Measurements from ENCODE around the gene ADAMTSL3. TPM values are rescaled to one million over a fixed set of nuclear protein-coding genes. Genes with fewer than 3 reads are reported as not detected.

ADAMTSL3 gene
- total RNA-seq, 3 donors from 2014 or later = 2.2 to 52.1 (median 4.1) TPM

DNA sequence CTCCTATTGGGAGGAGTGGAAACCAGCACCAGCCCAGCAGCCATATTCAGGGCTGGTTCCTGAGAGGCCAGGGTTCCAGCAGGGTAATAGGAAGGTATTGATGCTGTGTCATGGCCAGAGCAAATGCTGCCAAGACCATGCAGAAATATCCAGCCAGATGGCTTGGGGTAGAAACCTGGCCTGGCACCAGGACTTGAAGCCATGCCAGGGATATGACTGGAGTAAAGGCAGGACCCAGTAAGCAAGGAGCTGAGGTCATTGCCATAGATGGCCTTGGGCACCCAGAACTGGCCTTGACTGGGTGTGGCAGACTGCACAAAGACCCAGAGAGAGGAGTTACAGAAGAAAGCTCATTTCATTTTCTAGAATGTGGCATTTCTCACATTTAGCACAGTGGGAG lies 324.1 kb downstream of the ADAMTSL3 start:
- Histone ChIP-seq H3K4me1 (ENCODE audit: low read depth) (no peaks in the 10 kb centered on the region), H3K36me3 (ENCODE audit: low read depth) (no peaks in the 10 kb centered on the region), H3K4me3 (no peak overlapping the region), H3K9me3 (no peaks in the 10 kb centered on the region)
- ATAC-seq = no peak
- intact Hi-C loops (cut with DNase I, micrococcal nuclease) = no loop called here
- TF ChIP-seq, protein P1, sequence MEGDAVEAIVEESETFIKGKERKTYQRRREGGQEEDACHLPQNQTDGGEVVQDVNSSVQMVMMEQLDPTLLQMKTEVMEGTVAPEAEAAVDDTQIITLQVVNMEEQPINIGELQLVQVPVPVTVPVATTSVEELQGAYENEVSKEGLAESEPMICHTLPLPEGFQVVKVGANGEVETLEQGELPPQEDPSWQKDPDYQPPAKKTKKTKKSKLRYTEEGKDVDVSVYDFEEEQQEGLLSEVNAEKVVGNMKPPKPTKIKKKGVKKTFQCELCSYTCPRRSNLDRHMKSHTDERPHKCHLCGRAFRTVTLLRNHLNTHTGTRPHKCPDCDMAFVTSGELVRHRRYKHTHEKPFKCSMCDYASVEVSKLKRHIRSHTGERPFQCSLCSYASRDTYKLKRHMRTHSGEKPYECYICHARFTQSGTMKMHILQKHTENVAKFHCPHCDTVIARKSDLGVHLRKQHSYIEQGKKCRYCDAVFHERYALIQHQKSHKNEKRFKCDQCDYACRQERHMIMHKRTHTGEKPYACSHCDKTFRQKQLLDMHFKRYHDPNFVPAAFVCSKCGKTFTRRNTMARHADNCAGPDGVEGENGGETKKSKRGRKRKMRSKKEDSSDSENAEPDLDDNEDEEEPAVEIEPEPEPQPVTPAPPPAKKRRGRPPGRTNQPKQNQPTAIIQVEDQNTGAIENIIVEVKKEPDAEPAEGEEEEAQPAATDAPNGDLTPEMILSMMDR (IDR thresholded peaks at IDR 0.05) = no peak
- DNase-seq = no peak

DNA sequence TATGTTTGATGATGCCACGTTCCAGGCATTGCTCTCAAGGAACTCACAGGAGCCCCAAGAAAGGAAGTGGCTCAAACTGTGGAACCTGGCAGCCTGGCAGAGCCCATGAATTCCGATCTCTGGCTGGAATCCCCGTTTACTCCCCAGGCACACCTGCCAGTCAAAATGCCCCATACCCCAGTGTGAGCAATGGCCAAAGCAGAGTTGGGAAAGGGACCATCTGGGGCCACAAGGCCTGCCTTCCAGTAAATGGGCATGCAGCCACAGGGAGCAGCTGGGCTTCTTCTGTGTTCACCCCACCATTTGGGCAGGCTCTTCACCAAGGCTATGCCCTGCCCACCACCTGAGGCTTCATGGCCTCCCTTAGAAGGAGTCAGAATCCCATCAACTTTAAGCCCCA lies 324.7 kb downstream of the ADAMTSL3 start:
- ATAC-seq (no peak), DNase-seq (no peak)
- TF ChIP-seq, protein P1 (IDR thresholded peaks at IDR 0.05) = no peak
- H3K4me1 ChIP-seq (ENCODE audit: low read depth) = no peaks in the 10 kb centered on the region
- no peaks in the 10 kb centered on the region for H3K9me3 ChIP-seq
- no peaks in the 10 kb centered on the region for H3K36me3 ChIP-seq (ENCODE audit: low read depth)
- intact Hi-C loops (cut with DNase I, micrococcal nuclease) = no loop called here
- no peak overlapping the region for H3K4me3 ChIP-seq

DNA sequence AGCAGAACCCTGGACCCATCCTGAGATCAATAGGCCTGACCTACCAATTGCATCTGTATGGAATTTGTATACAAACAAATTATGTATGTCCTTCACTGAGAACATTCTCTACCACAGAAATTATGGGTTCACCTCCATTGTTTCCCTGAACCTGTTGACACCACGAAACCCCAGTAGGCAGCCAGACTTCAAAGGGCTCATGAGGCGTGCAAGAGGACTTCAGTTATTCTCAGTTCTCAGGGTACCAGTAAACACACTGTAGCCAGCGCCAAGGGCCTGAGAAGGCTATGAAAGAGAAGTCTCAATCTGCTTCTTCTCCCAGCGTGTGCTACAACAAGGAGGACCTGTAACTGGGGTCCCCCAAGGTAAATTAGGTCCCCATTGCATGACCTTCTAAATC lies 326.7 kb downstream of the ADAMTSL3 start:
- no peak for ATAC-seq
- DNase-seq = no peak
- Histone ChIP-seq H3K9me3 (no peaks in the 10 kb centered on the region), H3K36me3 (ENCODE audit: low read depth) (no peaks in the 10 kb centered on the region), H3K4me3 (no peak overlapping the region), H3K4me1 (ENCODE audit: low read depth) (no peaks in the 10 kb centered on the region)
- intact Hi-C loops (cut with DNase I, micrococcal nuclease) = no loop called here
- TF ChIP-seq, protein P1 (IDR thresholded peaks at IDR 0.05) = no peak

DNA sequence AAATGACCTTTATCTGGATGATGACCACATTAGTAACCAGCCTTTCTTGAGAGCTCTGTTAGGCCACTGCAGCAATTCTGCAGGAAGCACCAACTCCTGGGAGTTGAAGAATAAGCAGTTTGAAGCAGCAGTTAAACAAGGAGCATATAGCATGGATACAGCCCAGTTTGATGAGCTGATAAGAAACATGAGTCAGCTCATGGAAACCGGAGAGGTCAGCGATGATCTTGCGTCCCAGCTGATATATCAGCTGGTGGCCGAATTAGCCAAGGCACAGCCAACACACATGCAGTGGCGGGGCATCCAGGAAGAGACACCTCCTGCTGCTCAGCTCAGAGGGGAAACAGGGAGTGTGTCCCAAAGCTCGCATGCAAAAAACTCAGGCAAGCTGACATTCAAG lies 328.8 kb downstream of the ADAMTSL3 start:
- TF ChIP-seq, protein P1 (IDR thresholded peaks at IDR 0.05) = no peak
- H3K4me3 ChIP-seq = no peak overlapping the region
- no peaks in the 10 kb centered on the region for H3K4me1 ChIP-seq (ENCODE audit: low read depth)
- DNase-seq = no peak
- H3K9me3 ChIP-seq = no peaks in the 10 kb centered on the region
- ATAC-seq = no peak
- intact Hi-C loops (cut with DNase I, micrococcal nuclease) = no loop called here
- H3K36me3 ChIP-seq (ENCODE audit: low read depth) = no peaks in the 10 kb centered on the region

DNA sequence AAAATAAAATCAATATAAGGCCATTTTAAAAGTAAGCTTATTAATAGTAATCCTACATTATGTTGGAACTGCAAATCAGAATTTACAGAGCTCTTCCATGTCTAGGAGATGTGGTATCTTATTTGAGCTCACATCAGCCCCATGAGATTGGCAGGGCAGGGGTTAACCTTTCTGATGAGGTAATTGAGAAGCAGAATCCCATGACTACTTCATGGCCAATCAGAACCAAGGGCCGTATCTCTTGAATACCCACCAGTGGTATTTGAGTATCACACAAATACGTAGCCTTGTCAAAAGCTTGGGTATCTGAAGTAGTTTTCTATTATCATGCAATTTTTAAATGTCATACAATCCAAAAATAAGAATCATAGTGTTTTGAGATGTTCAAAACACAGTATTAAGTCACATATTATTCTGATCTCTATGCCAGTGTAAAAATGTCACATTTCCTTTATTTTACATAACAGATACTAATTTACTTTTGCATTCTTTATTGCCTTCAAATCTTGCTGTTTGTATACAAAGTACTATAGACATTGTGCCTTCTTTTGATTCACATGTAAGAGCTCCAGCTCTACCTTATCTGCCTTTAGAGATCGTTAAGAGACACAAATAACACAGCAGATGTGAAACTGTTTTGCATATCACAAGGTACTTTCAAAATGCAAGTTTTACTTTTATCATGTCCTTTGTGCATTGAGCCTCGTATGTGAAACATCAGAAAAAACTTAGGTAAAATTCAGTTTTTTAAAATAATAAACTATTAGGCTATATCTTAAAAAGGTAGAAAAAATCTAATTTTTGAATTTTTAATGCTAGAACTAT lies 329.9 kb downstream of the ADAMTSL3 start:
- Histone ChIP-seq H3K4me1 (ENCODE audit: low read depth) (no peaks in the 10 kb centered on the region), H3K36me3 (ENCODE audit: low read depth) (no peaks in the 10 kb centered on the region), H3K9me3 (no peaks in the 10 kb centered on the region), H3K4me3 (no peak overlapping the region)
- TF ChIP-seq, protein P1 (IDR thresholded peaks at IDR 0.05) = no peak
- ATAC-seq (no peak), DNase-seq (no peak)
- intact Hi-C loops (cut with DNase I, micrococcal nuclease) = no loop called here
